HG02970 (cell line): ENCODE data around the gene PADI2.

Source experiments
- ATAC-seq: cut with Tn5 transposase; IDR thresholded peaks from one replicate; pipeline ENCODE4 v1.9.1; 2021; ENCODE audit warnings: mild to moderate bottlenecking, moderate library complexity, moderate number of reproducible peaks; ENCODE audit not compliant: unreplicated experiment, low FRiP score

Gene PADI2

DNA sequence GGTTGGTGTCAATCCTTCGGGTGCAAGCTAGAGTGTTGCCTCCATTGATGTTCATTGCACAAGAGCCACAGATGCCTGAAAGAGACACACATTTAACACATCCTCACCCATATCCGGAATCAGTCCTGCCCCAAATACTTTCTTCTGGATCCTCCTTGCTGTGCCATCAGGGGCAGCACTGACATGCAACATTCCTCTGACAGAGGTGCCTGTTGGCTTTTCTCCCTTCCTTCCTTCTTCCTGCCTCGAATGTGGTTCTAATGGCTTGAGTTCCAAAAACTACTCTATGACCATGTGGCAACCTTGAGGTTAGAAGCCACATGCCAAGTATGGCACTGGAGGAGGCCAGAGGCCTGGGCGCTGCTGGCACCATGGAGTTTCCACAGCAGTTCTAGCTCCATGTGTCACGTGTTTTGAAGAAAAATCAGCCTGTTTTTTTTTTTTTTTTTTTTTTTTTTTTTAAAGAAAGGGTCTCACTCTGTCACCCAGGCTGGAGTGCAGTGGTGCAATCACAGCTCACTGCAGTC is 90.5 kb downstream of the PADI2 start:
- ATAC-seq = no peak

DNA sequence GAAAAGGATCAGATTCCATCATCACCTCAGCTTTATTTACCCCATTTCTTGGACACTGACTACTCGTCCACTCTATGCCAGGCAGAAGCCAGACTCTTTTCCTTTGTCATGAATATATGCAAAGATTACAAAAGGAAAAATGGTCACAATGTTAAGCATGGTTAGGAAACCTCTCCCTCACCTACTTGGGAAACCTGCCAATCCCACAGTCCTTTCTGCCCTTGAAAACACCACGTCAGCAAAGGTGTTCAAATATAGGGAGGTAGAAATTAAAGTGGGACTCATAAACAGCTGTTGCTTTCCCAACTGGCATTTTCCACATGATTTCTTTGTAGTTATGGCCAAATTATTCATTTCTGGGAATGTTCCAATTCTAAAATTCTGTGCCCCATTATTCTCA is 91.4 kb downstream of the PADI2 start:
- ATAC-seq = no peak

- ATAC-seq = no peak
Measured at GRCh38 chr1:17027403-17027802, 91.8 kb downstream of the PADI2 start.

DNA sequence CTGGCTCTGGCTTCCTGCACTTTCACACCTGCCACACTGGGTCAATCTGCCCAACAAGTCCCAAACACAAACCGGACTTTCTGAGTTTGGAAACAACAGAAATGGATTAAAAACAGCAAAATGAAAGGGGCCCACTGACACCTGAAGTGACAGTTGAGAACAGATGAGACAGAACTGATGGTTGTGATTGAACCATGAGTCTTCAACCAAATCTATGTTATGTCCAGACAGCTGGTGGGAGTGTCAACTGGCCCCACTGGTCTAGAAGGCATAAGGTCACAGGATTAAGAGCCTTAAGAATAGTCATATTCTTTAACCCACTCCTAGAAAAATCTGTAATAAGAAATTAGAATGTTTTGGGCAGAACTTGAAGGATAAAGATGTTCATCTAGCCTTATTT is 94.5 kb downstream of the PADI2 start:
- ATAC-seq = no peak

DNA sequence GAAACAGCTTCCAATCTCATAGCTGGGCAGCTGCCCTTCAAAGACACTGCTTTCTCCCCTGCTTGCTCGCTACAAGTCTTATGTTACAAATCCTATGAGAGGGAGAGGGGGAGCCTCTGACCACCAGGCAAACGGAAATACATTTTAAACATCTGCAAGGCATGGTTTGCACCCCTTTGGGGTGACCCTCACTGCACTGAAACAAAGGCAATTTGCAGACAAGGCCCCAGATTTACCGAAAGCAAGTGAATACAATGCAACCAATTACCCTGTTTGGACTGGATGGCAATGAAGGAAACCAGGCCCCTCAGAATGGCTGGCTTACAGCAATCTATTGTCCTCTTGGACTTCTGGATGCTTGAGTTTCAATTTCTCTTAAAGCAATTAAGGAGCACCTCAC is 95.7 kb downstream of the PADI2 start:
- no peak for ATAC-seq

DNA sequence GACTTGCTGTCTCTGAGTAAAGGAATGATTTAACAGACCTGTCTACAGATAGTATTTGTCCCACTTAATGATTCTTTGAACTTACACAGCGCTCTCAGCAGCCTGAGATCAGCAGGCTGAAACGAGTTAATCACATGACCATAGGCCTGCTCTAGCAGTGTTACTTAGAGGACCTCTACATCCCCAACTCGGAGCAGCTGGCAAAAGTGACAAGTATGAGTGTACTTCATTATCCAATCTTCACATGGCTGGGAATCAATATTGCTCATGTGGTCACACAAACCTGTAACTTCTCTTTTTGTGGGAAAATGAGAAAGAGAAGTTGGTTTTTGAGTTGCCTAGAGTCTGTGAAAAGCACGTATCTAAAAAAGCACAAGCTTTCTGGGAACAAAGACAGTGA is 96.1 kb downstream of the PADI2 start:
- no peak for ATAC-seq

GRCh38 chr1:17021896-17022295 is 97.4 kb downstream of the PADI2 start:
- no peak for ATAC-seq

- ATAC-seq = no peak
Measured at GRCh38 chr1:17020502-17020901, 98.7 kb downstream of the PADI2 start.

DNA sequence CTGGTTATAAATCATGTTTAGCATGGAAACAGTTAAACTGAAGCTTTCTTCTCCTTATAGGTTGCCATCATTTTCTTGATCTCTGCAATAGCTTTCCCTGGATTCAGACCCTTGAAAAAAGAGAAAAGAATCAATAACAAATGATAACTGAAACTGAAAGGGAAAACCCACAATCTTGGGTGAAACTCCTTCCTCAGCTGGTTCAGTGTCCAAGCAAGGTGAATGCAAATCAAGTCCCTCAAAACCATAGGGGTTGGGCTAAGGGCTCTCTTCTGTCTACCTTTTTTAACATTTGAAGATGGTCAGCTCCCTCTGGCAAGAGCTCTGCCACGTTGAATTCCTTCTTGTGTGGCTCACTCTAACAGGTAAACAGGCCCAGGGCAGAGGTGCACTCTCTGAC is 100.4 kb downstream of the PADI2 start:
- ATAC-seq = no peak

GRCh38 chr1:17017435-17017834 is 101.8 kb downstream of the PADI2 start:
- no peak for ATAC-seq
